ENCODE measurements around the gene AK9.
A peak's percentile ranks its signal among the peaks of the same experiment; 100 is the strongest.
"Not testable (repeated sequence)": the region's sequence is repeated elsewhere in the genome, so short reads cannot be mapped to it uniquely, and the experiment has no call there.

The AK9 gene

DNA sequence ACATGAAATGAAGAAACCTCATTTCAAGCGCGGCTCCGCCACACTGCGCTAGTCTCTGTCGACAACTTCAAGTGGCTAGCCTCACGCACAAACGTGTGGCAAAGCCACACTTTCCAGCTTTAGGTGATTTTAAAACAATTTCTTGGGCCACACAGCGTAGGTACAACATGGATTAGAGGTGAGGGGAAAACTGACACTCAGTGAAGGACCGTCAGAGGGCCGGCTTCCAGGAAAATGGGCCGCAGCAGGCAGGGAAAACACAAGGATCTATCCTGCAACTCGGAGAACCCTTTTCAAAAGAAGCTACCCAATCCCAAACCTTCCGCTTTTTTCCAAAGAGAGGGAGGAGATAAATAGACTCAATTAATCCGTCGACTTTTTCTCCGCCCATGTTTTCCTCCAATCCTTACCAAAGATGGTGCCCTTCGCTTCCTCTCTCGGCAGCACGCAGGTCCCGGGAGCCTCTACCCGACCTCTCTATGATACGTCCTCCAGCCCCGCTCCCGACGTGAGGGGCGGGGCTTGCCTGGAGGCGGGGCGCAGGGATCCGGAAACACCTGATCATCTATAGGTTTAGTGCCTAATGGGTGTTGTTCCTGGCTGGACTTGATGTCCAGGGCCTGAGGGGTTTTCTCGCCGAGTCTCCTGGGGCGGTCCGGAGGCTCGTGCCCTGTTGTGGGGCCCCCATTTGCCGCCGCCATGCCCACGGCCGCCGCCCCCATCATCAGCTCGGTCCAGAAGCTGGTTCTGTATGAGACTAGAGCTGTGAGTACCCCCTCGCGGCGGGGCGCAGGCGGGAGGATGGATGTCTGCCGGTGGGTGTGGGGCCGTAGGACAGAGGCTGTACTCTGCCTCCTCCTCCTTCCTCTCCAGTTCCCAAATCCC, at the start of gene AK9, which contains the start of gene FIG4:
Gene AK9 (minus strand): TSS at position 466 of the 885 bp plus-strand sequence. CDS start 15,457 bp downstream, outside the sequence.
Gene FIG4 (plus strand): TSS at position 560 of the 885 bp plus-strand sequence. CDS start 140 bp downstream, at position 700.
- TF ChIP-seq, protein P1, sequence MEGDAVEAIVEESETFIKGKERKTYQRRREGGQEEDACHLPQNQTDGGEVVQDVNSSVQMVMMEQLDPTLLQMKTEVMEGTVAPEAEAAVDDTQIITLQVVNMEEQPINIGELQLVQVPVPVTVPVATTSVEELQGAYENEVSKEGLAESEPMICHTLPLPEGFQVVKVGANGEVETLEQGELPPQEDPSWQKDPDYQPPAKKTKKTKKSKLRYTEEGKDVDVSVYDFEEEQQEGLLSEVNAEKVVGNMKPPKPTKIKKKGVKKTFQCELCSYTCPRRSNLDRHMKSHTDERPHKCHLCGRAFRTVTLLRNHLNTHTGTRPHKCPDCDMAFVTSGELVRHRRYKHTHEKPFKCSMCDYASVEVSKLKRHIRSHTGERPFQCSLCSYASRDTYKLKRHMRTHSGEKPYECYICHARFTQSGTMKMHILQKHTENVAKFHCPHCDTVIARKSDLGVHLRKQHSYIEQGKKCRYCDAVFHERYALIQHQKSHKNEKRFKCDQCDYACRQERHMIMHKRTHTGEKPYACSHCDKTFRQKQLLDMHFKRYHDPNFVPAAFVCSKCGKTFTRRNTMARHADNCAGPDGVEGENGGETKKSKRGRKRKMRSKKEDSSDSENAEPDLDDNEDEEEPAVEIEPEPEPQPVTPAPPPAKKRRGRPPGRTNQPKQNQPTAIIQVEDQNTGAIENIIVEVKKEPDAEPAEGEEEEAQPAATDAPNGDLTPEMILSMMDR (IDR thresholded peaks at IDR 0.05; ENCODE audit: low read depth, low read length, missing control alignments), result peak; percentile 7
- peak; percentile 68 for DNase-seq (ENCODE audit: low read depth)
- peak within 1 kb of the TSS; percentile 72 for H3K4me3 ChIP-seq (ENCODE audit: low read depth, low read length)

DNA sequence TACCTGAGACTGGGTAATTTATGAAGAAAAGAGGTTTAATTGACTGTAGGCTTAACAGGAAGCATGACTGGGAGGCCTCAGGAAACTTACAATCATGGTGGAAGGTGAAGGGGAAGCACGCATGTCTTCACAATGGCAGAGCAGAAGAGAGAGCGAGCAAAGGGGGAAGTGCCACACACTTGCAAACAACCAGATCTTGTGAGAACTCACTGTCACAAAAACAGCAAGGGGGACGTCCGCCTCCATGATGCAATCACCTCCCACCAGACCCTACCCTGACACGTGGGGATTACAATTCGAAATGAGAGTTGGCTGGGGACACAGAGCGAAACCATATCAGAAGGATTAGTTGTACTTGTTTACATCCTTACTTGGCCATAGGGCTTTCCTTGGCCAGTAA, 49.8 kb upstream of the AK9 start:
- DNase-seq (ENCODE audit: low read depth), result no peak
- TF ChIP-seq, protein P1 (IDR thresholded peaks at IDR 0.05; ENCODE audit: low read depth, low read length, missing control alignments), result no peak
- no peak overlapping the region for H3K4me3 ChIP-seq (ENCODE audit: low read depth, low read length)

DNA sequence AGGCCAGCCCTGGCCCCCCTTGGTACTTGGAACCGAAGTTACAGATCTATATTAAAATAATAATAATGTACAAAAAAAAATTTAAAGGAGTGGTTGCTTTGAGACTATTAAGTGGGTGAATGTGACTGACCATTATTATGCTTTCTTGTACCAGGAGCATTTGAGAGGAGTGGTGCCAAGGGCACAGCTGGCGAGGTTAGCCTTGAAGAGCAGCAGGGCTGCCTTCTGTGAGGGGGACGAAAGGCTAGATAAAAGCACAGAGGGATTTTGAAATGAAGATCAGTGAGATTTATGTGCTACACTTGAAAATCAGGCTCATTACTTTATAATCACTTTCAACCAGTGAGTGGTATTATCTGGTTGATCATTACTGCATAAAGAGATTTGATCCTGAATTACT, 48.7 kb upstream of the AK9 start:
- TF ChIP-seq, protein P1 (IDR thresholded peaks at IDR 0.05; ENCODE audit: low read depth, low read length, missing control alignments), result no peak
- DNase-seq (ENCODE audit: low read depth), result no peak
- no peak overlapping the region for H3K4me3 ChIP-seq (ENCODE audit: low read depth, low read length)

DNA sequence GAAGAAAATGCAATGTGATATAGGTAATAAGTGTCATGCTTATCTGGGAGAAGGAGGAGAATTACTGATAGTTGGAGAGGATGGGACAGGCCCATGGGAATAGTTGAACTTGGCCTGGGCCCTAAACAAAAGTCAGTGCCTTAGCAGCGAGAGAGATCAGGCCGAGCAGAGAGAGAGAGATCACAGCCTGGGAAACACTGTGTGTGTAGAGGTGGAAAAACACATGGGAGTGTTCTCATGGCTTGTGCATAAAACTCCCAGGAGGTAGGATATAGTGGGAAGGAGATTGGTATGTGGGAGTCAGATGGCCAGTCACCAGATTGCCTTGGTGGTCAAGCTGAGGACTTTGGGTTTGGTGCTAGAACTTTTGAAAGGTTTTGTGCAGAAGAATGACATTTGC, 47.7 kb upstream of the AK9 start:
- no peak overlapping the region for H3K4me3 ChIP-seq (ENCODE audit: low read depth, low read length)
- TF ChIP-seq, protein P1 (IDR thresholded peaks at IDR 0.05; ENCODE audit: low read depth, low read length, missing control alignments), result no peak
- no peak for DNase-seq (ENCODE audit: low read depth)

DNA sequence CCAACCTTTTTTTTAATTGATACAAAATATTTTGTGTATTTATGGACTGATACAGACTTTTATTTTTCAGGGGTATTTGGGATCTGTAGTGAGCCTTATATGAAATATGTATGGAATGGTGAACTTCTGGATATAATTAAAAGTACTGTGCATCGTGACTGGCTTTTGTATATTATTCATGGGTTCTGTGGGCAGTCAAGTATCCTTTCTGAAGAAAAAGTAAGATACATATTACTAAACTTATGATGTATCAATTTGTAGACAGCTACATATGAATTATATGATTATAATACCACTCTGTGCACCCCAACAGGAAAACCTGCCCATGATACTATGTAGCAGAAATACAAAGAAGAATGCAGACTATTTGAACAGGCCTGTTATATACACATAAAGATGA, 47.3 kb upstream of the AK9 start:
- no peak overlapping the region for H3K4me3 ChIP-seq (ENCODE audit: low read depth, low read length)
- TF ChIP-seq, protein P1 (IDR thresholded peaks at IDR 0.05; ENCODE audit: low read depth, low read length, missing control alignments), result no peak
- no peak for DNase-seq (ENCODE audit: low read depth)

DNA sequence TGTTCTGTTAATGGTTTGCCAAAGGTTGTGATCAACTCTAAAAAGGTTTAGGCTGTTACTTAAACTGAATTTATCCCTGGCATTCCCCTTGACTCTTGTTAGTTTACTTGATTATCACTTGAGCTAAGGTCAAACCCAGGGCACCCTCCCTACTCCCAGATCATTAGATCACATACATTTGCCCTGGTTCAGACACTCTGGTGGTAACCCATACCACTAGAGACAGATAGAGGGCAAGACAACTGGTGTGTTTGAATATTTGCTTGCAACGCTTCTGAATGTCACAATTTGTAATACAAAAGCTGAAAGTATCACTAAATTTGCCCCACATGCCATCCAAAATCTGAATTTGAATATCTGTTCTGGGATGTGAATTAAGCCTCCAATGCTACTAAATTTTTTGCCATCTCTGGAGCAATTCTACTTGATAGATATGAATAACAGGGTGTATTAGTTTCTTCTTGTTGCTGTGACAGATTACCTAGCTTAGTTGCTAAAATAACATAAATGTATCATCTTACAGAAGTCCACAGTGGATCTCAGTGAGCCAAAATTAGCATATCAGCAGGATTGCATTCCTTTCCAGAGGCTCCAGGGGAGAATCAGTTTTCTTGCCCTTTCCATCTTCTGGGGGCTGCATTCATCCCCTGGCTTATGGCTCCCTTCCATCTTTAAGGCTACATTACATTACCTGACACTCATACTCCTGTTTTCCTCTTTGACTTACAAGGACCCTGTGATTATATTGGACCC, 45.4 kb upstream of the AK9 start:
- no peak for DNase-seq (ENCODE audit: low read depth)
- H3K4me3 ChIP-seq (ENCODE audit: low read depth, low read length), result no peak overlapping the region
- TF ChIP-seq, protein P1 (IDR thresholded peaks at IDR 0.05; ENCODE audit: low read depth, low read length, missing control alignments), result no peak

DNA sequence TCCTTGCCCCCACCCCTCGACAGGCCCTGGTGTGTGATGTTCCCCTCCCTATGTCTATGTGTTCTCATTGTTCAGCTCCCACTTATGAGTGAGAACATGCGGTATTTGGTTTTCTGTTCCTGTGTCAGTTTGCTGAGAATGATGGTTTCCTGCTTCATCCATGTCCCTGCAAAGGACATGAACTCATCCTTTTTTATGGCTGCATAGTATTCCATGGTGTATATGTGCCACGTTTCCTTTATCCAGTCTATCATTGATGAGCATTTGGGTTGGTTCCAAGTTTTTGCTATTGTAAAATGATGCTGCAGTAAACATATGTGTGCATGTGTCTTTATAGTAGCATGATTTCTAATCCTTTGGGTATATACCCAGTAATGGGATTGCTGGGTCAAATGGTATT, 34.2 kb upstream of the AK9 start:
- DNase-seq (ENCODE audit: low read depth); H3K4me3 ChIP-seq (ENCODE audit: low read depth, low read length): not testable (repeated sequence)
